ENCODE measurements around the gene HKDC1. TPM values are rescaled to one million over a fixed set of nuclear protein-coding genes. Genes with fewer than 3 reads are reported as not detected.

HKDC1 gene
- total and polyA plus RNA-seq, 10 of the 15 experiments (the other 5 are each of a cell fraction or from before 2014, with no cell fraction given): 0.04 to 0.34 (median 0.13) TPM; not detected in 5

GRCh38 chr10:69229616-69229916 lies 9.4 kb downstream of the HKDC1 start:
- H3K4me1 ChIP-seq (ENCODE audit: control insufficient read depth, insufficient read depth, low read length): peaks cover 26% of the 10 kb centered on the region
- H4K20me1 ChIP-seq (ENCODE audit: control insufficient read depth, insufficient read depth): no peaks in the 10 kb centered on the region
- WGBS (ENCODE audit: insufficient coverage, insufficient replicate concordance, low lambda C conversion rate, missing lambda C conversion rate): 42% methylated on average over 8 of the region's 8 CpGs
- ChIA-PET CTCF (interaction anchor here (0.9 to 3.2 kb wide), 19 partner anchors 8 to 274 kb away, joined by 3 to 25 read pairs (median 4); partner anchors contain the start of gene DDX21), SMC1A (ENCODE audit: uncharacterized antibody, unreplicated experiment) (interaction anchor here (0.6 to 3.1 kb wide), 17 partner anchors 9 to 225 kb away, joined by 3 to 15 read pairs (median 4); partner anchors contain the start of genes SRGN and SUPV3L1), POLR2A (interaction anchor here (1.2 to 1.9 kb wide), 5 partner anchors 24 to 177 kb away, joined by 4 to 6 read pairs (median 4); partner anchors contain the start of gene SRGN), RAD21 (ENCODE audit: unreplicated experiment) (interaction anchor here (1.0 to 2.3 kb wide), 22 partner anchors 9 to 242 kb away, joined by 3 to 10 read pairs (median 6); partner anchors contain the start of genes HKDC1 and SRGN)
- intact Hi-C loops (cut with micrococcal nuclease; ENCODE audit: unreplicated experiment): loop anchor here (10.0 kb wide), 1 partner anchor 105 kb away; the partner anchor contains the start of gene VPS26A
- H3K36me3 ChIP-seq (ENCODE audit: control insufficient read depth in 2 of 2, insufficient read depth in 2 of 2, low read length in 1 of 2): no peaks in the 10 kb centered on the region
- no peaks in the 10 kb centered on the region for H3K27me3 ChIP-seq (replicated peaks in 1 of 2; ENCODE audit: control insufficient read depth in 2 of 2, insufficient read depth in 2 of 2, low read length in 1 of 2)
- no peak for TF ChIP-seq SMAD5 (IDR thresholded peaks at IDR 0.05; ENCODE audit: low read depth)
- TF ChIP-seq IKZF1 (conservative IDR thresholded peaks at IDR 0.05): peak; percentile 9; the same call in 1 of the 2 replicates
- TF ChIP-seq ZNF687 (IDR thresholded peaks at IDR 0.05): 0 out of 2 replicates have a peak, but pooled peaks have one; percentile 14
- TF ChIP-seq ZBTB40 (IDR thresholded peaks at IDR 0.05; ENCODE audit: borderline replicate concordance): peak; percentile 7; the same call in 1 of the 2 replicates
- no peak for TF ChIP-seq JUND (IDR thresholded peaks at IDR 0.05; ENCODE audit: low read depth, low read length)
- DNase-seq (ENCODE audit: low read depth, low spot score) (no peak), FAIRE-seq (no peak), ATAC-seq (no peak)
- in situ Hi-C loops (cut with MboI): loop anchor here (10.0 kb wide), 1 partner anchor 235 kb away; no protein-coding TSS in a partner anchor
- H3K9ac ChIP-seq (ENCODE audit: control insufficient read depth, insufficient read depth, low read length): no peak overlapping the region
- no peaks in the 10 kb centered on the region for H3K79me2 ChIP-seq (ENCODE audit: control insufficient read depth, insufficient read depth, low read length)
- peak overlapping the region; percentile 87; the same call in 1 of the 2 replicates for H3K27ac ChIP-seq (ENCODE audit: control insufficient read depth, insufficient read depth)
- peak overlapping the region; percentile 88 for H3K4me2 ChIP-seq (ENCODE audit: control insufficient read depth, insufficient read depth)
- BruUV-seq (replicated peaks): no TSS peak
- H3K4me3 ChIP-seq: no peak overlapping the region
- no peaks in the 10 kb centered on the region for H3K9me3 ChIP-seq (replicated peaks; ENCODE audit: control insufficient read depth, insufficient read depth, low read length)
- H2AFZ ChIP-seq (ENCODE audit: control insufficient read depth, low read depth, low read length): peak overlapping the region; percentile 80

Measured in GM12878 (cell line).